Cardiac muscle cell (in vitro differentiated cells and primary cell): Measurements from ENCODE around the gene TPRN. TPM values are rescaled to one million over a fixed set of nuclear protein-coding genes. Genes with fewer than 3 reads are reported as not detected.

Experiments
- DNase-seq, 2 donors: peaks; one replicate each; pipeline versions ENCODE4 v3.0.0 to v3.0.0-alpha.2; 2010 to 2017; ENCODE audit warnings: low read depth in 1 of 2, low spot score in 1 of 2
- H3K27ac ChIP-seq: fragments of 200-600 bp; sonication (generic); 2 replicates; pipeline ENCODE4 v1.5.1; 2016
- H3K27me3 ChIP-seq: fragments of 200-600 bp; sonication (generic); 2 replicates; pipeline ENCODE4 v1.6.0; 2016; ENCODE audit warnings: control low read depth
- H3K36me3 ChIP-seq: fragments of 200-600 bp; sonication (generic); 2 replicates; pipeline ENCODE4 v1.5.1; 2016; ENCODE audit warnings: control low read depth
- H3K4me1 ChIP-seq: fragments of 200-600 bp; sonication (generic); 2 replicates; pipeline ENCODE4 v1.8.1; 2017; ENCODE audit warnings: low read depth, mild to moderate bottlenecking, mixed run types
- H3K4me3 ChIP-seq: fragments of 200-600 bp; sonication (generic); 2 replicates; pipeline ENCODE4 v1.5.1; 2016; ENCODE audit warnings: mild to moderate bottlenecking
- H3K9me3 ChIP-seq: fragments of 200-600 bp; sonication (generic); 2 replicates; pipeline ENCODE4 v1.5.1; 2017; ENCODE audit warnings: low read depth, mild to moderate bottlenecking, control low read depth
- polyA plus RNA-seq: library from polyadenylated mRNA; unstranded; fragments of >200 nt; fragmentation: Nextera tagmentation; extraction: Ambion mirVana; gene quantifications from 2 replicates; pipeline ENCODE4 v1.2.1, GENCODE V29; 2016
- total RNA-seq: library from RNA; depleted of rRNA; stranded (reverse); fragments of >200 nt; gene quantifications from 2 replicates; pipeline ENCODE4 v1.2.3, GENCODE V29; 2016
- TF ChIP-seq, protein P1 (sequence below): IDR thresholded peaks from 2 replicates; pipeline ENCODE4 v1.5.1; 2012; ENCODE audit warnings: low read depth, mild to moderate bottlenecking, low read length

The TPRN gene
- total and polyA plus RNA-seq, 2 experiments from 2014 or later, result 31.2 to 34.7 TPM

GRCh38 chr9:137220317-137221094 lies 20.0 kb upstream of the TPRN start:
- H3K9me3 ChIP-seq, result no peaks in the 10 kb centered on the region
- H3K27me3 ChIP-seq, result no peaks in the 10 kb centered on the region
- DNase-seq, result no peak
- H3K4me1 ChIP-seq, result peaks cover 31% of the 10 kb centered on the region
- H3K36me3 ChIP-seq, result no peaks in the 10 kb centered on the region
- H3K27ac ChIP-seq, result peak overlapping the region; percentile 80
- H3K4me3 ChIP-seq, result no peak overlapping the region
- TF ChIP-seq, protein P1, sequence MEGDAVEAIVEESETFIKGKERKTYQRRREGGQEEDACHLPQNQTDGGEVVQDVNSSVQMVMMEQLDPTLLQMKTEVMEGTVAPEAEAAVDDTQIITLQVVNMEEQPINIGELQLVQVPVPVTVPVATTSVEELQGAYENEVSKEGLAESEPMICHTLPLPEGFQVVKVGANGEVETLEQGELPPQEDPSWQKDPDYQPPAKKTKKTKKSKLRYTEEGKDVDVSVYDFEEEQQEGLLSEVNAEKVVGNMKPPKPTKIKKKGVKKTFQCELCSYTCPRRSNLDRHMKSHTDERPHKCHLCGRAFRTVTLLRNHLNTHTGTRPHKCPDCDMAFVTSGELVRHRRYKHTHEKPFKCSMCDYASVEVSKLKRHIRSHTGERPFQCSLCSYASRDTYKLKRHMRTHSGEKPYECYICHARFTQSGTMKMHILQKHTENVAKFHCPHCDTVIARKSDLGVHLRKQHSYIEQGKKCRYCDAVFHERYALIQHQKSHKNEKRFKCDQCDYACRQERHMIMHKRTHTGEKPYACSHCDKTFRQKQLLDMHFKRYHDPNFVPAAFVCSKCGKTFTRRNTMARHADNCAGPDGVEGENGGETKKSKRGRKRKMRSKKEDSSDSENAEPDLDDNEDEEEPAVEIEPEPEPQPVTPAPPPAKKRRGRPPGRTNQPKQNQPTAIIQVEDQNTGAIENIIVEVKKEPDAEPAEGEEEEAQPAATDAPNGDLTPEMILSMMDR, result no peak

DNA sequence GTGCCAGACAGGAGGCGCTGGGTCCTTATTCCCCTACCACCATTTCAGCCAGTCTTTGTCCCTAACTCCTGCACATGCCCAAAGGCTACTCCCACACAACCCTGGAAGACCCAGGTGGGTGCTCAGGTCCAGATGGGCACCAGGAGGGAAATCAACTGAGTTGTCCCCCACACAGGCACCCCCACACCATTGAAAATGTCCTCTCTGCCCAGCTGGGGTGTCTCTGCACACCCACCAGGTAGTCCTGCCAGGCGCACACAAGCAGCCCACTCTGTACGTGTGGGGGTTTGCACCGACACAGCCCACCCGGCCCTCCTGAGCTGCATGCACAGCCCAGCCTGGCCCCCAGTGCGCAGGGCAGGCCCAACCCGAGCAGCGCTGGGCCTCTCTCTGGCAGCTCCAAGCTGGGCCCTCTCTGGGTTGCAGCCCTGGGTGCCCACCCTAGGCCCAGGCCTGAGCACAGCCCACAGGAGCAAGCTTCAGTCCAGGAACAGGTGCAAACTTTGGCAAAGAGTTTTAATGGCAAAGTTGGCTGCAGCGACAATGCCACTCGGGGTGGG lies 19.3 kb upstream of the TPRN start:
- Histone ChIP-seq H3K4me3 (no peak overlapping the region), H3K36me3 (no peaks in the 10 kb centered on the region), H3K4me1 (peaks cover 31% of the 10 kb centered on the region), H3K27me3 (no peaks in the 10 kb centered on the region), H3K9me3 (no peaks in the 10 kb centered on the region), H3K27ac (peak overlapping the region; percentile 80)
- DNase-seq, result no peak
- TF ChIP-seq, protein P1, result no peak

GRCh38 chr9:137218754-137219271 lies 18.3 kb upstream of the TPRN start:
- H3K27me3 ChIP-seq, result no peaks in the 10 kb centered on the region
- TF ChIP-seq, protein P1, result no peak
- H3K27ac ChIP-seq, result peak overlapping the region; percentile 90
- peaks cover 31% of the 10 kb centered on the region for H3K4me1 ChIP-seq
- DNase-seq, result peak; percentile 65 to 68
- H3K36me3 ChIP-seq, result no peaks in the 10 kb centered on the region
- no peaks in the 10 kb centered on the region for H3K9me3 ChIP-seq
- H3K4me3 ChIP-seq, result no peak overlapping the region

GRCh38 chr9:137218212-137218753 lies 17.7 kb upstream of the TPRN start:
- TF ChIP-seq, protein P1, result no peak
- no peak overlapping the region for H3K4me3 ChIP-seq
- H3K9me3 ChIP-seq, result no peaks in the 10 kb centered on the region
- no peaks in the 10 kb centered on the region for H3K36me3 ChIP-seq
- H3K4me1 ChIP-seq, result peaks cover 31% of the 10 kb centered on the region
- peak overlapping the region; percentile 90 for H3K27ac ChIP-seq
- DNase-seq, result no peak
- H3K27me3 ChIP-seq, result no peaks in the 10 kb centered on the region

GRCh38 chr9:137217276-137218211 lies 17.0 kb upstream of the TPRN start:
- peaks cover 25% of the 10 kb centered on the region for H3K4me1 ChIP-seq
- H3K4me3 ChIP-seq, result no peak overlapping the region
- peak; percentile 24 to 76 for DNase-seq
- H3K27ac ChIP-seq, result peak overlapping the region; percentile 90
- no peaks in the 10 kb centered on the region for H3K27me3 ChIP-seq
- no peaks in the 10 kb centered on the region for H3K9me3 ChIP-seq
- TF ChIP-seq, protein P1, result no peak
- no peaks in the 10 kb centered on the region for H3K36me3 ChIP-seq
